DND-41 (cell line): ENCODE measurements around the gene PRKCSH.

Source experiments
- EZH2 ChIP-seq: IDR thresholded peaks from 3 replicates; pipeline ENCODE4 v1.6.1; 2012; ENCODE audit warnings: borderline replicate concordance, low read depth, mild to moderate bottlenecking, moderate library complexity, low read length, inconsistent platforms; ENCODE audit not compliant: severe bottlenecking
- TF ChIP-seq, protein P1 (sequence below): IDR thresholded peaks from 2 replicates; pipeline ENCODE4 v1.5.1; 2012; ENCODE audit warnings: borderline replicate concordance, low read length, moderate library complexity, mild to moderate bottlenecking; ENCODE audit not compliant: poor library complexity, severe bottlenecking; ENCODE audit errors: extremely low read depth

DNA sequence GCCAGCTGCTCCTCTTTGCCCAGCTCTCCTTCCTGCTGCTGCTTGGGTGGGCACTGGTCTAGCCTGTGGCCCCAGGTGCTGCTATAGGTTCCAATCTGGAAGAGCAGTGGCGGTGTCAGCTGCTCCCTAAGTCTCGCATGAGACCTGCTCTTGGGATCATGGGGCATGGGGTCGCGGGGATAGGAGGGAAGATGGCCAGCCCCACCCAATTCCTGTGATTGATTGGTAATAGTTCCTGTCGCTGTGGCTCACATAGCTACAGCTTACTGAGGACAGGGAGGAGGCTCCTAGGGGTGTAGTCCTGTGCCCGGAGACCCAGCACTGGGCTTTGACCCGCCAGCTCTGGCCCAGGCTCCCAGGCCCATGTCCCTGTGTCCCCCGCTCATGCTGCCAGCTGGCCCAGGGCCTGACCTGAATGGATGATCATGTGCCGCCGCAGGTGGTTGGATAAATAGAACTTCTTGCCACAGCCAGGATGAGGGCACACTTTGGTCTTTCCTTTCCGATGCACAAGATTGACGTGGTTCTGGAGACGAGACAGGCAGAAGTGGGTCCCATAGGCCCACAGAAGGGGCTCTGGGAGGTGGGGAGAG, 49.9 kb downstream of the PRKCSH start:
- TF ChIP-seq, protein P1, sequence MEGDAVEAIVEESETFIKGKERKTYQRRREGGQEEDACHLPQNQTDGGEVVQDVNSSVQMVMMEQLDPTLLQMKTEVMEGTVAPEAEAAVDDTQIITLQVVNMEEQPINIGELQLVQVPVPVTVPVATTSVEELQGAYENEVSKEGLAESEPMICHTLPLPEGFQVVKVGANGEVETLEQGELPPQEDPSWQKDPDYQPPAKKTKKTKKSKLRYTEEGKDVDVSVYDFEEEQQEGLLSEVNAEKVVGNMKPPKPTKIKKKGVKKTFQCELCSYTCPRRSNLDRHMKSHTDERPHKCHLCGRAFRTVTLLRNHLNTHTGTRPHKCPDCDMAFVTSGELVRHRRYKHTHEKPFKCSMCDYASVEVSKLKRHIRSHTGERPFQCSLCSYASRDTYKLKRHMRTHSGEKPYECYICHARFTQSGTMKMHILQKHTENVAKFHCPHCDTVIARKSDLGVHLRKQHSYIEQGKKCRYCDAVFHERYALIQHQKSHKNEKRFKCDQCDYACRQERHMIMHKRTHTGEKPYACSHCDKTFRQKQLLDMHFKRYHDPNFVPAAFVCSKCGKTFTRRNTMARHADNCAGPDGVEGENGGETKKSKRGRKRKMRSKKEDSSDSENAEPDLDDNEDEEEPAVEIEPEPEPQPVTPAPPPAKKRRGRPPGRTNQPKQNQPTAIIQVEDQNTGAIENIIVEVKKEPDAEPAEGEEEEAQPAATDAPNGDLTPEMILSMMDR, result no peak
- no peak for TF ChIP-seq EZH2
